ENCODE results near the gene SARS1. TPM values are rescaled to one million over a fixed set of nuclear protein-coding genes. Genes with fewer than 3 reads are reported as not detected.

The SARS1 gene
- polyA plus RNA-seq, 1 of the 3 experiments (the other 2 are of a cell fraction) = 98.3 TPM

GRCh38 chr1:109240158-109241152 lies 26.7 kb downstream of the SARS1 start:
- no peaks in the 10 kb centered on the region for H4K20me1 ChIP-seq (ENCODE audit: insufficient read depth)
- CTCF ChIA-PET = interaction anchor here (0.6 to 4.3 kb wide), 12 partner anchors 9 to 241 kb away, joined by 3 to 33 read pairs (median 8); partner anchors contain the start of genes CELSR2 and SORT1
- H3K27me3 ChIP-seq (ENCODE audit: insufficient read depth) = no peaks in the 10 kb centered on the region
- DNase-seq = peak; percentile 63
- H3K9ac ChIP-seq = no peak overlapping the region
- H3K4me2 ChIP-seq = 0 out of 2 replicates have a peak overlapping the region, but pooled peaks have one; percentile 24
- H3K9me3 ChIP-seq = no peaks in the 10 kb centered on the region
- no peaks in the 10 kb centered on the region for H3K9me2 ChIP-seq
- no peaks in the 10 kb centered on the region for H3K79me2 ChIP-seq (ENCODE audit: insufficient read depth)
- POLR2A ChIA-PET = interaction anchor here (0.8 to 2.8 kb wide), 4 partner anchors 8 to 140 kb away, joined by 3 to 20 read pairs (median 4); partner anchors contain the start of genes CELSR2 and SARS1
- peaks cover 11 to 14% of the 10 kb centered on the region in 2 experiments; a peak in 2 of 4 replicates for H3K4me1 ChIP-seq (ENCODE audit: control insufficient read depth in 1 of 2, insufficient read depth in 2 of 2, low read depth in 1 of 2, low read length in 1 of 2)
- H2AFZ ChIP-seq (ENCODE audit: low read depth) = no peak overlapping the region
- H3K27ac ChIP-seq (ENCODE audit: low read depth in 2 of 2, low read length in 1 of 2) = peak overlapping the region; percentile 41 to 43; a peak in 3 of 4 replicates
- TF ChIP-seq POLR2AphosphoS5 (IDR thresholded peaks at IDR 0.05; ENCODE audit: low read depth, low read length) (no peak), RAD21 (IDR thresholded peaks at IDR 0.05; ENCODE audit: low read length) (no peak), NRF1 (IDR thresholded peaks at IDR 0.05; ENCODE audit: low read depth, low read length) (no peak), EZH2phosphoT487 (IDR thresholded peaks at IDR 0.05; ENCODE audit: borderline replicate concordance, low read depth) (no peak), JUND (IDR thresholded peaks at IDR 0.05) (no peak), USF1 (IDR thresholded peaks at IDR 0.05; ENCODE audit: borderline replicate concordance, low read depth) (no peak), EP300 (IDR thresholded peaks at IDR 0.05; ENCODE audit: borderline replicate concordance in 1 of 2, low read depth in 1 of 2, low read length in 1 of 2) (no peak), ZBTB33 (IDR thresholded peaks at IDR 0.05; ENCODE audit: borderline replicate concordance, low read depth) (no peak), FOXM1 (IDR thresholded peaks at IDR 0.05; ENCODE audit: low read depth) (no peak), RXRA (IDR thresholded peaks at IDR 0.05; ENCODE audit: borderline replicate concordance, low read depth) (no peak), CTCF (IDR thresholded peaks at IDR 0.05) (no peak), TEAD4 (IDR thresholded peaks at IDR 0.05; ENCODE audit: borderline replicate concordance, insufficient read depth) (no peak), PBX3 (IDR thresholded peaks at IDR 0.05) (no peak), YY1 (IDR thresholded peaks at IDR 0.05; ENCODE audit: low read depth) (no peak), GABPA (IDR thresholded peaks at IDR 0.05; ENCODE audit: low read depth) (no peak), CHD2 (IDR thresholded peaks at IDR 0.05; ENCODE audit: low read length, partially characterized antibody) (peak; percentile 32), MEF2A (IDR thresholded peaks at IDR 0.05; ENCODE audit: borderline replicate concordance, low read depth) (no peak), FOSL2 (IDR thresholded peaks at IDR 0.05; ENCODE audit: borderline replicate concordance, low read depth) (no peak), MXI1 (IDR thresholded peaks at IDR 0.05; ENCODE audit: low read depth, low read length) (no peak), FOXJ3 (CRISPR knock-in tag; IDR thresholded peaks at IDR 0.05) (peak; percentile 30; the same call in 1 of the 2 replicates), SIN3A (IDR thresholded peaks at IDR 0.05; ENCODE audit: borderline replicate concordance, low read depth, low read length) (no peak), NFIC (IDR thresholded peaks at IDR 0.05; ENCODE audit: borderline replicate concordance) (peak; percentile 47; the same call in 1 of the 2 replicates), RCOR1 (IDR thresholded peaks at IDR 0.05; ENCODE audit: low read length) (no peak), USF2 (IDR thresholded peaks at IDR 0.05; ENCODE audit: borderline replicate concordance, low read depth, low read length) (no peak)
- 57% methylated on average over 7 of the region's 26 CpGs for WGBS (ENCODE audit: low lambda C conversion rate)
- no peak overlapping the region for H3K4me3 ChIP-seq (ENCODE audit: low read depth in 2 of 2, low read length in 1 of 2)
- H3F3A ChIP-seq (replicated peaks; ENCODE audit: insufficient read depth) = peaks cover 8% of the 10 kb centered on the region
- peaks cover 19 to 37% of the 10 kb centered on the region in 2 experiments for H3K36me3 ChIP-seq (replicated peaks in 1 of 2; ENCODE audit: control insufficient read depth in 1 of 2, insufficient read depth in 2 of 2, low read length in 1 of 2)
